GM23338 (cell line): ENCODE results near the gene RNF183. TPM values are rescaled to one million over a fixed set of nuclear protein-coding genes. Genes with fewer than 3 reads are reported as not detected.
"Not testable (repeated sequence)": the region's sequence is repeated elsewhere in the genome, so short reads cannot be mapped to it uniquely, and the experiment has no call there.

Experiments
- ATAC-seq: fragments of 200-7000 bp; cut with Tn5 transposase; 3 replicates; pipeline ENCODE4 v1.9.1; 2020
- DNase-seq: peaks from one replicate; pipeline ENCODE4 v3.0.0-alpha.2; 2015; ENCODE audit warnings: low spot score
- H2AFZ ChIP-seq: fragments of 200-600 bp; sonication (generic); 2 replicates; pipeline ENCODE4 v1.8.0; 2016; ENCODE audit warnings: antibody characterized with exemption, mild to moderate bottlenecking, moderate library complexity
- H3F3A ChIP-seq: fragments of 200-600 bp; sonication (generic); replicated peaks from 2 replicates; pipeline ENCODE4 v1.8.0; 2017; ENCODE audit warnings: antibody characterized with exemption, mixed run types, low read depth
- H3K27ac ChIP-seq: fragments of 200-600 bp; sonication (generic); 2 replicates; pipeline ENCODE4 v1.6.1; 2016; ENCODE audit warnings: low read depth
- H3K27me3 ChIP-seq: fragments of 200-600 bp; sonication (generic); 2 replicates; pipeline ENCODE4 v1.8.0; 2016; ENCODE audit warnings: mild to moderate bottlenecking, mixed run types, moderate library complexity; ENCODE audit not compliant: insufficient read depth
- H3K36me3 ChIP-seq: fragments of 200-600 bp; sonication (generic); 2 replicates; pipeline ENCODE4 v1.8.0; 2016; ENCODE audit warnings: mild to moderate bottlenecking; ENCODE audit not compliant: insufficient read depth
- H3K4me1 ChIP-seq: fragments of 200-600 bp; sonication (generic); 2 replicates; pipeline ENCODE4 v1.8.0; 2016; ENCODE audit warnings: mild to moderate bottlenecking, moderate library complexity; ENCODE audit not compliant: insufficient read depth
- H3K4me2 ChIP-seq: fragments of 200-600 bp; sonication (generic); 2 replicates; pipeline ENCODE4 v1.7.1; 2017; ENCODE audit warnings: mixed run types
- H3K4me3 ChIP-seq: fragments of 200-600 bp; sonication (generic); 2 replicates; pipeline ENCODE4 v1.6.1; 2016; ENCODE audit warnings: mixed run types
- H3K79me2 ChIP-seq: fragments of 200-600 bp; sonication (generic); replicated peaks from 2 replicates; pipeline ENCODE4 v1.8.0; 2017; ENCODE audit warnings: mild to moderate bottlenecking; ENCODE audit not compliant: insufficient read depth
- H3K9me2 ChIP-seq: fragments of 200-600 bp; sonication (generic); 2 replicates; pipeline ENCODE4 v1.8.0; 2017; ENCODE audit not compliant: insufficient read depth
- H4K20me1 ChIP-seq: fragments of 200-600 bp; sonication (generic); replicated peaks from 2 replicates; pipeline ENCODE4 v1.8.0; 2017; ENCODE audit warnings: mild to moderate bottlenecking; ENCODE audit not compliant: insufficient read depth
- H3K27ac Mint-ChIP-seq: 2 replicates; pipeline ENCODE4 v1.8.0; 2020; ENCODE audit warnings: inconsistent platforms, mild to moderate bottlenecking, moderate library complexity, mixed read lengths
- H3K27me3 Mint-ChIP-seq: 3 replicates; pipeline ENCODE4 v1.8.0; 2022; ENCODE audit warnings: low read depth, mild to moderate bottlenecking, moderate library complexity, mixed read lengths, inconsistent platforms; ENCODE audit not compliant: insufficient read depth, poor library complexity
- H3K36me3 Mint-ChIP-seq: 3 replicates; pipeline ENCODE4 v1.8.0; 2021; ENCODE audit warnings: low read depth, mild to moderate bottlenecking, inconsistent platforms, moderate library complexity, mixed read lengths
- H3K4me1 Mint-ChIP-seq: 3 replicates; pipeline ENCODE4 v1.8.0; 2020; ENCODE audit warnings: mild to moderate bottlenecking, inconsistent platforms, mixed read lengths
- H3K4me3 Mint-ChIP-seq: 3 replicates; pipeline ENCODE4 v1.8.0; 2021; ENCODE audit warnings: moderate library complexity, mild to moderate bottlenecking, inconsistent platforms, mixed read lengths
- H3K9me3 Mint-ChIP-seq: 3 replicates; pipeline ENCODE4 v1.8.0; 2020; ENCODE audit warnings: moderate library complexity, mild to moderate bottlenecking, inconsistent platforms, mixed read lengths
- CREB1 ChIP-seq: fragments of 250-450 bp; sonication (Bioruptor Pico); IDR thresholded peaks from 2 replicates; pipeline ENCODE4 v1.5.0; 2020; ENCODE audit warnings: low read depth, mild to moderate bottlenecking, moderate library complexity
- EZH2phosphoT487 ChIP-seq: fragments of 200-600 bp; sonication (generic); IDR thresholded peaks from one replicate; pipeline ENCODE4 v1.8.1; 2018; ENCODE audit warnings: antibody characterized with exemption; ENCODE audit not compliant: unreplicated experiment
- NANOG ChIP-seq: IDR thresholded peaks from 2 replicates; pipeline ENCODE4 v1.6.1; 2016; ENCODE audit warnings: antibody characterized with exemption, borderline replicate concordance
- REST ChIP-seq: IDR thresholded peaks from one replicate; pipeline ENCODE4 v1.6.1; 2018; ENCODE audit warnings: antibody characterized with exemption; ENCODE audit not compliant: unreplicated experiment
- STAT1 ChIP-seq: IDR thresholded peaks from one replicate; pipeline ENCODE4 v1.6.1; 2016; ENCODE audit warnings: antibody characterized with exemption; ENCODE audit not compliant: unreplicated experiment
- ZNF331 ChIP-seq: fragments of 250-450 bp; sonication (Bioruptor Pico); IDR thresholded peaks from 2 replicates; pipeline ENCODE4 v1.5.0; 2020; ENCODE audit warnings: low read depth, mild to moderate bottlenecking, moderate library complexity
- ZNF462 ChIP-seq: fragments of 250-450 bp; sonication (Bioruptor Pico); IDR thresholded peaks from 2 replicates; pipeline ENCODE4 v1.5.0; 2020; ENCODE audit warnings: mild to moderate bottlenecking, moderate library complexity
- polyA plus RNA-seq: library from polyadenylated mRNA; unstranded; fragments of >200 nt; fragmentation: Nextera tagmentation; extraction: Ambion mirVana; gene quantifications from 2 replicates; pipeline ENCODE4 v1.2.1, GENCODE V29; 2016
- total RNA-seq: library from RNA; depleted of rRNA; stranded (reverse); fragments of >200 nt; shearing (Covaris generic); gene quantifications from 2 replicates; pipeline ENCODE4 v1.2.3, GENCODE V29; 2014
- TF ChIP-seq, protein P1 (sequence below): IDR thresholded peaks from 2 replicates; pipeline ENCODE4 v1.6.1; 2016; ENCODE audit warnings: antibody characterized with exemption

Gene RNF183
- total and polyA plus RNA-seq, 2 experiments from 2014 or later, result 0.42 TPM; not detected in 1

DNA sequence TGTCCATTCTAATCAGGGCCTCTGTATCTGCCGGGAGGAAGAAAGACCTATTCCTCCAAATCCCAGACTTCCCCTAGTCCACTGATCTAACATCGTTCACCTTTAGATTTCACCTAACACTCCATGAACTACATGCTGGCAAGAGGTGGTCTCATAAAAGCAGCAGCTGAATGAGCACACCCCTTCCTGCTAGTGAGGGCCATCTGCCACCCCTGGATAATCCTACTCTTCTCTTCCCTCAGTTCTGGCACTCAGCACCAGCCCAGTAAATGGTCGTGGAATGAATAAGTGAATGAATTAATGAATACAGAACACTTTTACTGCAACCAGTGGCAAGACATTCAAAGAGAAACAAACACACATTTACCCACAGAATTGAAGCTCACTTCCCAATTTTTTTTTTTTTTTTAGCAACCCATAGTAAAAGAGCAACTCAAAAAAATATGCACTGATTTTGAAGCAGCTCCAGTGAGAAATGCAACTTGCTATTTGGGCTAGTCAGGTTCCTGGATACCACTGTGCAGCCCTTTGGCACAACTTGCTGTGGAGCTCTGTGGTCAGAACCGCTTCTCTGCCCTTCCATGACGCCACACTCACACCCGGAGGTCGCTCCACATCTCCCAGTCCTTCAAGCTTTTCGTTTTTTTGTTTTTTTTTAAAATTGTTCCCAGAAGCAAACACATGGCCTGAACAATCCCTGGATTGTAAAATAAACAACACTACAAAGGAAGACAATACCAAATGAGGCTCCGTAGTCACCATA is 6.2 kb downstream of the RNF183 start:
- peaks cover 16% of the 10 kb centered on the region for H3K36me3 Mint-ChIP-seq
- Histone ChIP-seq H3K4me3 (no peak overlapping the region), H3K79me2 (no peaks in the 10 kb centered on the region), H3K9me2 (no peaks in the 10 kb centered on the region), H3K36me3 (peaks cover 19% of the 10 kb centered on the region), H2AFZ (no peak overlapping the region), H3K27ac (no peak overlapping the region), H3K27me3 (no peaks in the 10 kb centered on the region), H4K20me1 (no peaks in the 10 kb centered on the region), H3K4me2 (no peak overlapping the region), H3F3A (no peaks in the 10 kb centered on the region), H3K4me1 (no peaks in the 10 kb centered on the region)
- no peak for TF ChIP-seq STAT1
- no peak for TF ChIP-seq ZNF331
- no peak for TF ChIP-seq CREB1 (CRISPR knock-in tag)
- no peak for TF ChIP-seq EZH2phosphoT487
- TF ChIP-seq NANOG, result no peak
- TF ChIP-seq, protein P1, sequence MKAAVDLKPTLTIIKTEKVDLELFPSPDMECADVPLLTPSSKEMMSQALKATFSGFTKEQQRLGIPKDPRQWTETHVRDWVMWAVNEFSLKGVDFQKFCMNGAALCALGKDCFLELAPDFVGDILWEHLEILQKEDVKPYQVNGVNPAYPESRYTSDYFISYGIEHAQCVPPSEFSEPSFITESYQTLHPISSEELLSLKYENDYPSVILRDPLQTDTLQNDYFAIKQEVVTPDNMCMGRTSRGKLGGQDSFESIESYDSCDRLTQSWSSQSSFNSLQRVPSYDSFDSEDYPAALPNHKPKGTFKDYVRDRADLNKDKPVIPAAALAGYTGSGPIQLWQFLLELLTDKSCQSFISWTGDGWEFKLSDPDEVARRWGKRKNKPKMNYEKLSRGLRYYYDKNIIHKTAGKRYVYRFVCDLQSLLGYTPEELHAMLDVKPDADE, result no peak
- no peak for TF ChIP-seq ZNF462
- no peak for TF ChIP-seq REST
- H3K4me1 Mint-ChIP-seq, result peaks cover 2% of the 10 kb centered on the region; the same call in 2 of the 3 replicates
- H3K4me3 Mint-ChIP-seq, result no peak overlapping the region
- peaks cover 4% of the 10 kb centered on the region for H3K27me3 Mint-ChIP-seq
- DNase-seq (no peak), ATAC-seq (no peak)
- H3K9me3 Mint-ChIP-seq, result no peaks in the 10 kb centered on the region
- H3K27ac Mint-ChIP-seq, result no peak overlapping the region

GRCh38 chr9:113296247-113296646 is 6.9 kb downstream of the RNF183 start:
- not testable (repeated sequence) for H3K4me3 Mint-ChIP-seq, H3K9me3 Mint-ChIP-seq, H3K27me3 Mint-ChIP-seq, H3K9me2 ChIP-seq, H3K4me1 ChIP-seq, DNase-seq, H3F3A ChIP-seq, H4K20me1 ChIP-seq, H3K4me3 ChIP-seq, H3K27ac ChIP-seq, H3K79me2 ChIP-seq, ATAC-seq, H3K27ac Mint-ChIP-seq, H3K4me1 Mint-ChIP-seq, H2AFZ ChIP-seq, H3K27me3 ChIP-seq, H3K4me2 ChIP-seq
- H3K36me3 ChIP-seq, result peaks cover 20% of the 10 kb centered on the region
- peaks cover 24% of the 10 kb centered on the region for H3K36me3 Mint-ChIP-seq
